Dedifferentiated amniotic fluid mesenchymal stem cell (primary cell): ENCODE results near the gene KIAA0825.
"Not testable (repeated sequence)": the region's sequence is repeated elsewhere in the genome, so short reads cannot be mapped to it uniquely, and the experiment has no call there.

ENCODE experiments used
- DNase-seq: peaks from one replicate; pipeline ENCODE4 v3.0.0-alpha.2; 2016; ENCODE audit errors: extremely low spot score

Gene KIAA0825

DNA sequence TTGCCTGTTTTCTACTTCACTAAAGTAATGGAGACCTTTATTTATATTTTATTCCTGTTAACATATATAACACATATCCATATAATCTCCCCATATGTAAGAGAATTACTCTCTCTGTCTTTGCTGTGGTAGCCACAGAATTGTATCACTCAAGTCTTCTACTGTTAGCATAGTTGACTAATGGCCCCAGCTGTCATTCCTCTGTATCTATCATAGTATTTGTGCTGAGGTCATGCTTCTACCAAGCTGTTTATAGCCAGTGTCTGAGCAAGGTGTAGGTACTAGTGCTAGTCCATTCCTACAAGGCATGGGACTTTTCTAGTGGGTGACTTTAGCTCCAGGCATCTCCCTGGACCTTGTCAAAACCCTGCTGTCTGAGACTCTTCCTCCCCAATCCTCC, 244.1 kb downstream of the KIAA0825 start:
- DNase-seq = no peak

DNA sequence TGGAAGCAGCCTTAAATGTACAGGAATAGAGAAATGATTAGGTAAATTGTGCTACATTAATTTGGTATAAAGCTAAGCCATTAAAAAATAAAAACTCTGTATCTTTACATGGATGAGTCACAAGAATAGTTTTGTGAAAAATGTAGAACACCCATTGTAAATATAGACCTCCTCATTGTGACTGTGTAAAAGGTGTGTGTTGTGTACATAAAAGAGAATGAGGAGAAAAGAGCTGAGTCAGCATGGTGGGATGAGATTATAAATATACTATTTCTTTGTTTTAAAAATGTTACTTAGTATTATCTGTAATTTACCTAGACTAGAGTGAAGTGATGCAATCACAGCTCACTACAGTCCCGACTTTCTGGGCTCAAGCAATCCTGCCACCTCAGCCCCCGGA, 250.5 kb downstream of the KIAA0825 start:
- no peak for DNase-seq

DNA sequence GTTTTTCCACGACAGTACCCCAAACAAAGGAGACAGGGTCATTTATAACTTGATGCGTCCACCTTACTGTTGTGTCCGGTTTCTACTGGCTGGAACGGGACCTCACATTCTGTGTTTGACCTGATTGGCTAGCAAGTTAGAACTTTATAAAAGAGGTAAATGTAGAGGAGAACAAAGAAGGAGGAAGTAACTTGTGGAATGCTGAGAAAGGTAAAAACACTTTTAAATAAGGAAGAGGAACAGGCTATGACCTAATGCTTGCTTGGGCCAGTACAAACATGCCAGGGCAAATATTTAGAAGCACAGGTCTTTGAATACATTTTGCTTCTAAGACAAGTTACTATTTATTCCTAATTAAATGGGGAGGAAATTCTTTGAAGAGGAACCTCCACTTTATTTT, 251.6 kb downstream of the KIAA0825 start:
- no peak for DNase-seq

DNA sequence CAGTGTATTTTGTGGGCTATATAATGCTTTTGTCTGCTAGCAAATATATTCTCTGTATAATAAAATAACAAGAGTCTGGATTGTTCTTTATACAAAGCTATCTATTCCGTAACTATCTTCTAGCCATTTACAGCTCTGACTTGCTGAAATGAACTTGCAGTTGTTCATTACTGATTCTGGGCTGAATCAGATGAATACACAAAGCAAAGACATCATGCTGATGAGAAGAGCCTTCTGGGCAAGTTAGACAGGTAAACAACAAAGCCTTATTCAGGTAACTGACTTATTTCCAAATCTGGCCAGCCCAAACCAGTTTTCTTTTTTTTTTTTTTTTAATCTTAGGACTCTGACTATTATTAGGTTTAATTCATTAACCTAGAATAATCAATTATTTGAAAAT, 255.5 kb downstream of the KIAA0825 start:
- no peak for DNase-seq

DNA sequence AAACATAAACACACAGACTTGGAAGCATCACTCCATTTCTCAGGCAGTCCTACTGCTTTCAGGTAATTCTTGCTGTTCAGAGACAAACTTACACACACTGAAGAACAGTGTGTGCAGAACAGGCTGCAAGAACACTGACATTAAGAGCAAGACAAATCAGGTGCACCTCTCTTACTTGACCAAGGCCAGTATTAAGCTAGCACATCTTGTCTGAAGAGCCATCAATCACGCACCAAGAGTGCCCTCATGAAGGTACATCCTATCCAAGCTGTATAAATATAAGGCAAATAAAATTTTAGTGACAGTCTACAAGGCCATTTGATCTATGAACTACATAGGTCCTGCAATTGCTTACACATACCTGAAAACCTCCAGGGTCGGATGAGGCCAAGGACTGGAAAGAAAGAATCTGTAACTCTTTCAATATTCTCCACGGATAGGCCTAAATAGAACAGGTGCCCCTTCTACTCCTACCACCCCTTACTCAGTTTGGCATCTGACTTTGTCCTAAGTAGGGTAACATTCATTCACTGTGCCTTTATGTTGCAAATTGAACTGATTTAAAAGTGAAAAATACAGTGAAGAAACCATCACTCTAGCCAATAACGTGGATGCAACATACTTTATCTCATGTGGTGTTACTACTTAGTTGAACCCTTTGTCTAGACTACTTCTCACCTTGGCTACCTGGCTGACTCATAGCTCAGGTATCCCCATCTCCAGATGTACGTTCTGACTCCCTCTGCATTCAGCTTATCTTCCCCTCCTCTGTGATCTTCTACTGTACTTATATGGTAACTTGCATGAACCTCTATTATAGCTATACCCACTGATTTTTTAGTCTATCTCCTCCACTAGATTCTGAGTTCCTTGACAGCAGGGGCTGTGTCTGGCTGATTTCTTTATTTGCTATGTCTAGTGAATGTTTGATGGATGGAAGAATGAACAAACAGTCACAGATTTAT, 256.3 kb downstream of the KIAA0825 start:
- DNase-seq = no peak

DNA sequence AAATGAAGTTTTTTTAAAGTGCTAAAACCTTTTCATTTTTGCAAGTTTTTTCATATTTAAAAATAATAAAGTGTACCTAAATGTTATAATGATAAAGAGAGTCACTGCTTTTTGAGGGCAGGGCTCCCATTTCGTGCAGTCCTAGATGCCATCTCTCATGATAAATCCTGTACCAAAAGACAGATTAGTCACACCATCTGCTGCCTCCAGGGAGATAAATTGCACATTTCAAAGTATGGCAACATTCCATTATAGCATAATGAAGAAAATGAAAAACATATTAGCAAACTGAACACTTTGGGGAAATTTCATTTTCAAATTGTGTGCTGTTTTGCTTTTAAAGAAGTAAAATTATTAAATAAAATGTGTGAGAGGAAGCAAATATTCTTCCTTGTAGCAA, 257.2 kb downstream of the KIAA0825 start:
- DNase-seq = no peak

DNA sequence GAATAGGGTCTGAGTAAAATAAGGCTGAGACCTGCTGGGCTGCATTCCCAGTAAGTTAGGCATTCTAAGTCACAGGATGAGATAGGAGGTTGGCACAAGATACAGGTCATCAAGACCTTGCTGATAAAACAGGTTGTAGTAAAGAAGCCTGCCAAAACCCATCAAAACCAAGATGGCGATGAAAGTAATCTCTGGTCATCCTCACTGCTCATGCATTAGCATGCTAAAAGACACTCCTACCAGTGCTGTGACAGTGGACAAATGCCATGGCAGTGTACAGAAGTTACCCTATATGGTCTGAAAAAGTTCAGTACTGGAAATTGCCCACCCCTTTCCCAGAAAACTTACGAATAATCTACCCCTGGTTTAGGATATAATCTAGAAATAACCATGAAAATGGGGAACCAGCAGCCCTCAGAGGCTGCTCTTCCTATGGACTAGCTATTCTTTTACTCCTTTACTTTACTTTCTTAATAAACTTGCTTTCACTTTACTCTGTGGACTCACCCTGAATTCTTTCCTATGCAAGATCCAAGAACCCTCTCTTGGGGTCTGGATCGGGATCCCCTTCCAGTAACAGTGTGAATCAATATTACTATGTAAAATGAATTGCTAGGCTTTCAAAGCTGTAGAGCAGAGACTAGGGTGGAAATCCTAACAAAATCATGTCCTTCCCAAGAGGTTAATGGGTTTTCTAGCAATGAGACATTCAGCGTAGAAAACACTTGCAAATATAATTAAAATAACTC, 257.8 kb downstream of the KIAA0825 start:
- no peak for DNase-seq

DNA sequence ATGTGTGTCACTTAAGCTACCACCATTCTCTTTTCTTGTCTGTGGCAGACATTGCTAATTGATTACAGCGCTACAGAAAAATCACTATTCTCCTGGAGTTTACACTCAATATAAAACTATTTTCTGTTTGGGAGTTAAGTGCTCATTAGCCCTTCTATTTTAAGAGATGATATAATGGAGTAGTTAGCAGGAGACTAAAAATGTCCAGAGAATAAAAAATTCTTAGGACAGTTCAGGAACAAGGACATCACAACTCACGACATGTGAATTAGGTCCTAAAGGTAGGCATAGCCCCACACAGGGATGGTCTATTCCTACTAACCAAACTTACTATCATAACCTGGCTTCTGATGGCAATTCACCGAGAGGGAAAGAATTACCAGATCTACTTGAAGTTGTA, 258.5 kb downstream of the KIAA0825 start:
- DNase-seq = no peak

DNA sequence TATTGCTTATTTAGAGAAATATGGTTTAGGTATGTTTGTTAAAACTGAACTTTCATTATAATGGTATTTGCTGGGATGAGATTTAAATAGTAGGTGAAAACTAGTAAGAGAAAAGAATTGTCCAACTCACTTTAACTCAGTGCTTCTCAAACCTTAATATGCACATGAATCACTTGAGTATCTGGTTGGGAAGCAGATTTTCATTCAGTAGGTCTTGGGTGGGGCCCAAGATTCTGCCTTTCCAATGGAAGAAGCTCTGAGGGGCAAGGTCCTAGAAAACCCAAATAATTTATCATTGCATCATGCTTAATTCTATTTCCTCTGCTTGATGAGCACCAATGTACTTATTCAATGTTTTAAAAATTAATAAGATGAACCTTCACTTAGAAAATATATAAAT, 262.6 kb downstream of the KIAA0825 start:
- DNase-seq = no peak

DNA sequence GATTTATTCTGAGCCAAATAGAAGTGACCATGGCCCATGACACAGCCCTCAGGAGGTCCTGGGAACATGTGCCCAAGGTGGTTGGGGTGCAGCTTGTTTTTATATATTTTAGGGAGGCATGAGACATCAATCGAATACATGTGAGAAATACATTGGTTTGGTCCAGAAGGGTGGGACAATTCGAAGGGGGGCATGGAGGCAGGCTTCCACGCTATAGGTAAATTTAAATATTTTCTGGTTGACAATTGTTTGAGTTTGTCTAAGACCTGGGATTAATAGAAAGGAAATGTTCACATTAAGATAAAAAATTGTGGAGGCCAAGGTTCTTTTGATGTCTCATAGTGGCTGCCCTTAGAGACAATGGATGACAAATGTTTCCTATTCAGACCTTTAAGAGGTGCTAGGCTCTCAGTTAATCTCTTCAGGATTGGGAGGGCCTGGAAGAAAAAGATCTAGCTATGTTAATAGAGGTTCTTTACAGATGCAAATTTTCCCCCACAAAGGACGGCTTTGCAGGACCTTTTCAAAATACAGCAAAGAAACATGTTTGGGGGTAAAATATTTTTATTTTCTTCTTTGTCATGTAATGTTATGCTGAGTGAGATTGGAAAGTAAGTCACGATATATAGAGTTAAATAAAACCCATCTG, 263.4 kb downstream of the KIAA0825 start:
- DNase-seq = not testable (repeated sequence)

DNA sequence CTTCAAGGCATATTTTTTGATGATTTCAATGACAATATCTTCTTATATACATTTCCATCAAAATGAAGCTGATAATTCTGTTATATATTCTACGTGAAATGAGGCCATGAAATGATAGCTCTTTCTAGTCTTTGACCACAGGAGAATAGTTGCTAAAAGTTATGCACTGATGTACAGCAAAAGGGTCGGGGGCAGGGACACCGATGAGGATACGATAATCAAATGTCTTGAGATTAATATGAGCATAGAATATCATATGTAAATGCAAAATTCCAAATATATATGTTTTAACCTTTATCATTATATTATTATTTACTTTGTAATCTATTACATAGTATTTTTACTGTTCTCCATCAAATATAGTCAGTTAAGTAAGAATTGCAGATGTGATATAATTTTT, 264.8 kb downstream of the KIAA0825 start:
- DNase-seq = no peak

DNA sequence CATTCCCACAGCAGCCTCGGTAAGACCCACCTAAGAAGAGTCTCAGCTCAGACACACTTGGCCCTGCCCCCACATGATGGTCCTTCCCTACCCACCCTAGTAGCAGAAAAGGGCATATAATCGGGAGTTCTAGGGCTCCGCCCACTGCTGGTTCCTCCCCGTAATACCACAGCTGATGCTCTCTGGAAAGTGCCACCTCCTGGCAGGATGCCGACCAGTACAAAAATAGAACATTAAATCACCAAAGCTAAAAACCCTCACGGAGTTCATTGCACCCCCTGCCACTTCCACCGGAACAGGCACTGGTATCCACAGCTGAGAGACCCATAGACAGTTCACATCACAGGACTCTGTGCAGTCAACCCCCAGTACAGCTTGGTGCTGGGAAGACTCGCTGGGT, 271.3 kb downstream of the KIAA0825 start:
- no peak for DNase-seq

DNA sequence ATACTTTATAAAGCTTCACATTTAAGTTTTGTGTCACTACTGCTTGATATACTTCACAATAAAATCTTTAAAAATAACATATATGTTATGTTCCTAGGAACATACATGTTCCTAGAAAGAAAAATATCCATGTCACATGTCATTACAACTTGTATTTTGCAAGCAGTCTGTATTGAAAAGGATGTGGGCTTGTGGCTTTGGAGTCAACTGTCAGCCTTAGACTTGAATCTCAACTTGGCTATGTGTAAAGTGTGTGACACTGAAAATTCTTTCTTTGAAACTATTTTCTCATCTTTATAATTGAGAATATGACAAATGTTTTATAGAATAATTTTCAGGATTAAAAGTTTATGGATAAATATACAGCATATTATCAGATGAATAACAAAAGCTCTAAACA, 273.1 kb downstream of the KIAA0825 start:
- DNase-seq = no peak

DNA sequence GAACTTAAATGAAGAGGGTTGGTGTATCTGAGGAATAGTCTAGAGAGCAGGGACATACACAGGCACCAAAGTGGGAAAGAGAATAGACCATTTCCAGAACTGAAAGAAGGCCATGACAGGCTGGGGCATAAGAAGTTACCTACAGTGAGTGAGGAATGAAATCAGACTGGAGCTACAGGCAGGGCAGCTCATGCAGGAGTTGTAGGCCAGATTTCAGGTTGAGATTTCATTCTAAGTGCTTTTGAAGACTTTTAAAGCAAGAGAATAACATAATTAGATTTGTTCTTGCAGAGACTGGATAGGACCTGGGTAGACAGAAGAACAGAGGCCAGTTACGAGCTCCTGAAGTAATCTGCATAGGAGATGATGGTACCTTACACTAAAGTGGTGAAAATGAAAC, 280.8 kb downstream of the KIAA0825 start:
- DNase-seq = no peak

DNA sequence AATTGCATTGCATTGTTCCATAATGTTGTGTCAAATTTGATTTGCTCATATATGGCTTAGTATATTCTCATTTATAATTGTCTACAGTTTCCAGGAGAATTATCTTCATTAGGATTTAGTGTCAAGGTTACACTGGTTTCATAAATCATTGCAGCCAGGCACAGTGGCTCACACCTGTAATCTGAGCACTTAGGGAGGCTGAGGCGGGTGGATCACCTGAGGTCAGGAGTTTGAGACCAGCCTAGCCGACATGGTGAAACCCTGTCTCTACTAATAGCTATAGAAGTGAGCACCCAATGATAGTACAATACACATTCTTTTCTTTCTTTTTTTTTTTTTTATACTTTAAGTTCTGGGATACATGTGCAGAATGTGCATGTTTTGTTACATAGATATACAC, 282.5 kb downstream of the KIAA0825 start:
- DNase-seq = no peak

DNA sequence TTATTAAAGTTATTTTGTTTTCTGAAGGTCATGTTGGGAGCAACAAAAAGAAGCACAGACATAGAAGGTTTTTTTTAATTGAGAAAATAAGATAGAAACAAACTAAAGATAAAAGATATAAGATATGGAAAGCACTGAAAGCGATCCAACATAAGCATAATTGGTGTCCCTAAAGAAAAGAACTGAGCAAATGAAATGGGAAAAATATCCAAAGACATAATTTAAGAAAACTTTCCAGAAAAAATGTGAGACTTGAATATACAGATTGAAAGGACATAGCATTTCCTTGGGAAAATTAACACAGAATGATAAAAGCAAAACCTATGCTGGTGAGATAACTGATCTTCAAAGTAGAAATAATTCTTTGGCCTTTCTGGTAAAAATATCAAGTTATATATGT, 289.3 kb downstream of the KIAA0825 start:
- DNase-seq = no peak

DNA sequence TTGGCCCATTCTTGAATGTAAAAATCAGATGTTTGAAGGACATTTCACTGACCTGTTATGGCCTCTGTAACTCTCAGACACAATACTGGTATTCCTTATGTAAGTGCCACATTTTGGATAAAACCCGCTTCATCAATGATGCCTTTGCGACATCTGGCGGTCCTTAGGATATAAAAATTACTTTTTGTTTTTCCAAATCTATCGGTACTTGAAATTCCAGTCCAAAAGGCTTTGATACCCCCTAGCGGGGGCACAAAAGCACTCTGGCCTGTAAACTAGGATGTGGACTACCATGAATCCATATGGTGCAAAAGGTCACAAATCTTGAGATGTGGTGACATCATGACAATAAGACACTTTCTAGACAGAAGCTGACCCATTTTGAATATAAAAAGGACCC, 291.8 kb downstream of the KIAA0825 start:
- DNase-seq = no peak

DNA sequence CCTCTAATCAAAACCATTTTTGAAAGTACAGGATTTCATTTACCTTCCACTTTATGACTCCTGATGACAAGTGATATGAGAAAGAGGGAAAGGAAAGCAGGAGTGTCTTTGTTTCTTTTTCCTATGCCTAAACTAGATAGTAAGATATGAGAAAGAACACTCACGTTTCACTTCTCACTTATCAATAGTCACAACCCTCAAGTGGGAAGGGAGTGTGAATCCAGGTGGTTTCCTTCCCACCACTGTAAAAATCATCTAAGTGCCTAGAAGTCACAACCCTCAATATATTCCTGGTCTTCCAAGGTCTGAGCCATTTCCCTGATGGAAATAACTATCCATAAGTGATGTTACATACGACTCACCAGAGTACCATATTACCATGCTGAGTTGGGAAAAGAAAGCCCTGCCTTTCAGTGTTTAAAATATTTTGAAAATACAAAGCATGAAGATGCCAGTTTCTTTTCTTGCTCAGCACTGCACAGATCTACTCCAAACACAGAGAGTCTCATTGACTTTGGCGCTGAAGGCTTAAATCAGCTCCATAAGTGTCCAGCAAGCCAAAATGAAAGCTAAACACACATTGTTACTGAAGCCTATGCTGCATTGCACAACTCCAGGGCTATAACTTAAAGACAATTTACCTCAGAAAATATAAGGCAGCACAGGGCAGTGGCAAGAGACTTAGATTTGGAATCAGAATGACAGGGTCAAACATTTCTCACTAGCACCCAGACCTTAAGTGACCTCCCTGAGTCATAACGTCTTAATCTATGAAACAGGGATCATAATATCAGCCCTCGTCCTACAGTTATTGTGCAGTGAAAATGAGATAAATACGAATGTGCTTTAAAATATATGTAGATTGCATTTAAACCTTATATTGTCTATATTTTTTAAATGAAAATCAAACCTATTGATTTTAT, 301.2 kb downstream of the KIAA0825 start:
- DNase-seq = no peak

DNA sequence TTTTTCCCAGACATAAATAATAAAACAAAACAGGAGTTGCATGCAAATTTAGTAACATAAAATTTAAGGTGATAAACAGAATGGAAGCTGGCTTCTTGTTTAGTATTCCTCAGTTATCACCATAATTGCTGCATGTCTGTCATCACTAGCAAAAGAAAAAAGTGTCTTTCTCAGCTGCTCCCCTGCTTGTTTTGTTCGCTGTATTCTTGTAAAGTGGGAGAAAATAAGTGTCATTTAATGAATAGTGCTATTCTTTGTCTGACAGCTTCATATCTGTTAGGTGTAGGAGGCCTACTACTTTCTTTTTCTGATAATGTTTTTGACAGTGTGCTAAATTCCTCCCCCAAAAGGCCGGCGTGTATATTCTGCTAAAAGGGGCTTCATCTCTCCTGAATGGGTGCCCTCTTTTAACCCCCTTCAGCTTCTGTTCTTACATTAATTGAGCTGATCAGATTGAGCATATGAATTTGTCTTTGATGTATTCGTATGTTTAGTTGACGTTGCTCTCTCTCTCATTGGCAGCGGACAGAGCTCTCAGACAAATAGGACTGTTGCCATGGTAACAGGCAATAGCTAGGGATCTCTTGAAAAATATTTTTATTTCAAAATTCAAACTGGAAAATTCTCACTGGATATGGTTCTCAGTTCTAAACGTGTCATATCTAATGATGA, 303.8 kb downstream of the KIAA0825 start:
- DNase-seq = no peak

DNA sequence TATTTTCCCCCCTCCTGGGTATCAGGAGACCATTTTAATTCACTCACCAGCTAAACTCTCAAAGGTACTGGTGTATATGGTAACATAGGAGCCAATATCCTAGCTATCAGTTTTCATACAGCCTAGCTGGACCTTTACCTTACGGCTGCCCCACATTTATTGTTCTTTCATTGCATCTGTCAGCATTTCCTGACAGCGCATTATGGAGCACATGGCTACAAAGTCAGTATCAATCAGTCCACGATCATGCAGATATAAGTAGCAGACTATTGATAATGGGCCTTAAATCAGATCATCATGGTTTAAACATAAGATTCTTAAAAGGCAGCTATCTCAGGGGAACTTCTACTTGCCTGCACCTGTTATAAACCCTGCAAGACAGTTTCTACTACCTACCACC, 304.7 kb downstream of the KIAA0825 start:
- DNase-seq = no peak

DNA sequence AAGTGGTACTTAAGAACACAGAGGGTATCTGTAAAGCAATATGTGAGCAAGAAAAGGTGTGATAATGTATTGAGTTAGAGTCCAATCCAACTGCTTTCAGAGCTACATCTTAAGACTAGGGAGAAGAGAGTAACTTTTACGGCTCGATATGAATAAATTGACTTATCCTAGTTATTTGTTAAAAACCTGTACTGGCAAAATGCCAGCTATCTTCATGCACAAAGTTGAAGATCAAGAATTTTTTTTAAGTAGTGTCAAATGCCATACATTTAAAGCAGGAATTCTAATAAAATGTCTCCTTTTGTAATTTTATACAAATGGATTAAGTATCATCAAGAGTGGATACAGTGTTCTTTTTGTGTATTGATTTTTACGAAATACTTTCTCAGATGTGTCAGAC, 305.2 kb downstream of the KIAA0825 start:
- DNase-seq = no peak
